CD4-positive, alpha-beta T cell treated with Interleukin-4 for 4 hours (primary cell): ENCODE data around the gene FBXO11.
A peak's percentile ranks its signal among the peaks of the same experiment; 100 is the strongest.

ENCODE experiments used
- DNase-seq: peaks from one replicate; pipeline ENCODE4 v3.0.0-alpha.2; 2020

Gene FBXO11

GRCh38 chr2:47782671-47783485, 123.4 kb downstream of the FBXO11 start, which contains the start of gene MSH6:
MSH6 (plus strand) TSS chr2:47783145; CDS start chr2:47783234, 89 bp downstream.
- DNase-seq = peak; percentile 83

- no peak for DNase-seq
These were observed 124.0 kb downstream of the FBXO11 start for GRCh38 chr2:47782381-47782670.

GRCh38 chr2:47779426-47779790, 126.9 kb downstream of the FBXO11 start:
- no peak for DNase-seq

- no peak for DNase-seq
These were observed 127.4 kb downstream of the FBXO11 start for GRCh38 chr2:47778698-47779425.

- no peak for DNase-seq
These were observed 128.9 kb downstream of the FBXO11 start for GRCh38 chr2:47777277-47777937.

GRCh38 chr2:47774567-47774966, 131.7 kb downstream of the FBXO11 start:
- DNase-seq = no peak

GRCh38 chr2:47772343-47772742, 134.0 kb downstream of the FBXO11 start:
- DNase-seq = no peak

GRCh38 chr2:47771211-47771610, 135.1 kb downstream of the FBXO11 start:
- no peak for DNase-seq

- DNase-seq = no peak
These were observed 137.0 kb downstream of the FBXO11 start for GRCh38 chr2:47769318-47769717.

- DNase-seq = peak; percentile 50
These were observed 138.3 kb downstream of the FBXO11 start for GRCh38 chr2:47767880-47768609.

- no peak for DNase-seq
These were observed 138.8 kb downstream of the FBXO11 start for GRCh38 chr2:47767497-47767844.

GRCh38 chr2:47751856-47752414, 154.4 kb downstream of the FBXO11 start:
- DNase-seq = no peak

GRCh38 chr2:47747878-47748277, 158.4 kb downstream of the FBXO11 start:
- DNase-seq = no peak

GRCh38 chr2:47744074-47744473, 162.2 kb downstream of the FBXO11 start:
- DNase-seq = no peak

- no peak for DNase-seq
These were observed 164.7 kb downstream of the FBXO11 start for GRCh38 chr2:47741637-47742036.

- no peak for DNase-seq
These were observed 165.2 kb downstream of the FBXO11 start for GRCh38 chr2:47741101-47741500.
